ENCODE data around the gene SLC24A4.

SLC24A4 gene

DNA sequence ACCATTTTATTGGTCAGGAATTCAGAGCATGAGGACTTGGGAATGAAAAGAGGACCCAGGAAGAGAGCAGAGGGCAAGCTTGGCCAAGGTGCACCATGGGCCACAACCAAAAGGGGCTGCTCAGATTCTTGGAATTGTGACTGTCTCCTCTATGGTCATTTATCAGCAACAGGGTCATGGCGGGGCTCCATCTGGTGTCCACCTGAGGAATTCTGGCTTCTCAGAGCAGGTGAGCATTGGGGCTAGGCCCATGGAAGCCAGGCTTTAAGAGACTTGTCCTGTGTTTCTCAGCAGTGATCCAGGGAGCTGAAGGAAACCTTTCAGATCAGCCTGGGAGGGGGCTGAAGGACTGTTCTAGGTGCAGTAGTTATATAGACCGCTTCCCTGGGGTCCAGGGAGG lies 188.0 kb downstream of the SLC24A4 start:
- DNase-seq = peak; percentile 31

GRCh38 chr14:92511453-92512238 lies 188.7 kb downstream of the SLC24A4 start:
- DNase-seq = no peak

- no peak for DNase-seq
These were observed 189.8 kb downstream of the SLC24A4 start for GRCh38 chr14:92512807-92513203.

DNA sequence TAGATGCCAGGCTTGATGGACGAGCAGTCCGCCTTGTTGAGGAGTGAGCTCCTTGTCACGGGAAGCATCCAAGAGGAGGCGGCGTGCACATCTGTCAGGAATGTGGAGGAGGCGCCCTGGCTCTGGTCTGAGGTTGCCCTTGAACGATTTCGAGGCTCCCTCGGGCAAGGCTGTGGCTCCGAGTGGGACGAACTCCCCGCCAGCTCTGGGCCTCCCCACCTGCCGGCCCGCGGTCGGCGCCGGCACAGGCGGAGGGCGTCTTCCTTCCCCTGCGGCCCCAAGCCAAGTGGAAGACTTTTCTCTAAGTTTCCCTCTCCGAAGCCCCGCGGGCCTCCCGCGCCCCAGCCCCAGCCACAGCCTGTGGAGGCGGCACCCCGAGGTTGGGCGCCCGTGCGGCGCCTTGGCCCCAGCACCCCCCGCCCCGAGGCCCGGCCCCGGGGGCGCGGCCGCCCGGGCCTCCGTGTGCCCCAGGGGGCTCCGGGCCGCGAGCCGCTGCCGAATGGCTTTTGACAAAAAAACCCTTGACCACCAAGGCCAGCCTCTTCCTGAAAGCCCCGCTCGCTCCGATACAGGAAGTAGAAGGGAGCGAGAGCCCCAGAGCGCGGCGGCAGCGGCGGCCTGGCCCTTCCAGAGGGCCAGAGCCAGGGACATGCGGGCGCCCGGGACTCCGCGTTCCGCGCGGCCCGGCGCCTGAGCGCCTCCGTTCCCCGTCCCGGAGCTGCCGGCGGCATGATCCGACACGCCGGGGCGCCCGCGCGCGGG lies 190.4 kb downstream of the SLC24A4 start, which contains the start of gene RIN3:
Gene RIN3, plus strand, starts transcription at position 578 of the 762 bp plus-strand sequence. Its CDS starts 152 bp downstream, at position 730.
- DNase-seq = peak; percentile 56

DNA sequence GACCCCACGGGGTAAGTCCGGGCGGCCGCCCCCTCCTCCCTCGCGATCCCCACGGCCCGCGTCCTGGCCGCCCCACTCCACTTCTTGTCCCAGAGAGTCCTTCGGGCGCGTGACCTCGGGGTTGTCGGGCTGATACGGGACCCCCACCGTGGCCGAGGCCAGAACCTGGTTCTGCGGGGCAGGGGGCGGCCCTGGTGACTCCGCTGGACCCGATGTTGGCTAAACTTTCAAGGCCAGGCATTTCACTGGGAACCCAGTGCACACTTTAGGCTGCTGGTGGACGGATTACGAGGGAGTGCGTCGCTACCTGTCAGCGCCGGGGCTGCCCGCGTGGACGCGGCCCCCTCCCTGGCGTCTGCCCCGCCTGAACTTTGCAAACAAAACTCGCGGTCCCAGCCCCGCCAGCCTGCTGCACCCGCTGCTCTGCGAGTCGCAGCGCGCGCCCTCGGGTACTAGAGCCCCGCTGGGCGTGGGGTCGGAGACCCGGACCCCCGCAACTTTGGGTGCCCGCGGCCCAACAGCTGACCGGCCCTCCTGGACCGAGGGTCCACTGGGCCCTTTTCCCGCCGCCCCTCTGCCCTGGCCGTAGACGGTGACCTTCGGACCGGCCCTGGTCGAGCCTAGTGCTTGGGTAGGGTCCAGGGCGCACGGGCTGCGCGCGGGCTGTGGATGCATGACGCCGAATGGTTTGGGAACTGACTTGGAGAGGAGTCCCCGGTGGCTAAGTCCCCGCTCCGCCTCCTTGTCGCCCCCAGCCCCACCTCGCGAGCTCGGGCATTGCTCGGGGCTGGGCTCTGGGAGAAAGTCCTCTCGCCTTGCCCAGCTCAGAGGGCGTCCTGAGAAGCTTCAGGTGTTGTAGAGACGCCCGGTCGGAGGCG lies 191.2 kb downstream of the SLC24A4 start:
- DNase-seq = no peak

DNA sequence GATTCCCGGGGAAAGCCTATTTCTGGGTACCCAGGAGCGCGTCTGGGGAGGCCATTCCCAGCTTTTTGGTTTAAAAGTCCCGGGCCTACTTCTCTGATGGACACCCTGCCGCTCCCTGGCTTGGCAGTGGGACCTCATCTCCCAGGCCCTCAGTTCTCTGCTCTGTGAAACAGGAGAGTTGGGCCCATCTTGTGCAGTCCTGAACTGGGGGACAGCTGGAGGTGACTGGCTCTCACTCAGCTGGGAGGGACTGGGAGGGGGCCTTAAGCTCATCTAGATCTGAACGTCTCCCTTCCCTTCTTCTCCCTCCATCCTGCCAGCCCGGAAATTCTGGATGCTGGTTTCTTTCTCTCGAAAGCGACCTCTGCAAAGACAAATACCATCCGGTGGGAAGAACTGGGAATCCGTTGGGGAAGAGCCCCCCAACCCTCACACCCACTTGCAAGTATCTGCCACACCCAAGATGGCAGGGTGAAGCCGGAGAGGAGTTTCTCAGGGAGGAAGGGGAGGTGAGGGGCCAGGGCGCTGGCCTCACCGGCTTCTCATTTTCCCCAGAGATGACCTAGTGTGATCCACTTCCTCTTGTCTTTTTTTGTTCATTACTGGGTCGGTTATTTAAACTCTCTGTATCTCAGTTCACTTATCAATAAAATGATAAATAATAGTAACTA lies 192.0 kb downstream of the SLC24A4 start:
- no peak for DNase-seq

DNA sequence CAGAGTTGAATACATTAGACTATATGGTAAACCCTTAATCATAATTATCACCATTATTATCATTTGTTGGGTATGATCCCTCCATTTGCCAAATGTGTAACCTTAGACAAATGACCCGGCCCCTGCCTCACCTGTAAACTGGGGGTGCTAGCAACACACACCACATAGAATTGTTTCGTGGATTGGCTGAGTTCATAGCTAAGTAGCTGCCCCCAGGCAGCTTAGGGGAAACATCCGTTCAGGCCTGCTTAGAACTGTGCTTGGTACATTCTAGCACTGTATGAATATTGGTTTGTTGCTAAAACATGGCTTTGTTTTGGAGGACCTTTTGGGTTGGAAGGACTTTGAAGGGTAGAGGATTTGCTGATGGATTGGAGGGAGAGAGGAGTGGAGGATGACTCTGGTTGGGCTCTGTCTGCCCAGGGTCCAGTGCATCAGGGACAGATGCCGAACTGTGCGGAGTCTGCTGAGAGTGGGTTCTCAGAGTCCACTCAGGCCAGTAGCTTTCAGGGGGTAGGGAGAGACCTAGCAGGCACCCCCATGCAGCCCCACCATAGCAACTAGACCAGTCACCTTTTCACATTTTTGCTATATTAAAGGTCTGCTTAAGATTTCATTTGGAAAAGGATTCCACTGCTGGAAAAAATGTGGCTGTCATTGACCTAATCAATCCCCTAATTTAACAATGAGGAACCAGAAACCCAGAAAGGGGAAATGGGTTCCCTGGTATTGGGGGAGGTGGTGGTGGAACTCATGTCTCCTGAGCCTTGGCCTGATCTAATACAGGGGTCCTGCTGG lies 192.8 kb downstream of the SLC24A4 start:
- no peak for DNase-seq

GRCh38 chr14:92516344-92516965 lies 193.5 kb downstream of the SLC24A4 start:
- DNase-seq = no peak

DNA sequence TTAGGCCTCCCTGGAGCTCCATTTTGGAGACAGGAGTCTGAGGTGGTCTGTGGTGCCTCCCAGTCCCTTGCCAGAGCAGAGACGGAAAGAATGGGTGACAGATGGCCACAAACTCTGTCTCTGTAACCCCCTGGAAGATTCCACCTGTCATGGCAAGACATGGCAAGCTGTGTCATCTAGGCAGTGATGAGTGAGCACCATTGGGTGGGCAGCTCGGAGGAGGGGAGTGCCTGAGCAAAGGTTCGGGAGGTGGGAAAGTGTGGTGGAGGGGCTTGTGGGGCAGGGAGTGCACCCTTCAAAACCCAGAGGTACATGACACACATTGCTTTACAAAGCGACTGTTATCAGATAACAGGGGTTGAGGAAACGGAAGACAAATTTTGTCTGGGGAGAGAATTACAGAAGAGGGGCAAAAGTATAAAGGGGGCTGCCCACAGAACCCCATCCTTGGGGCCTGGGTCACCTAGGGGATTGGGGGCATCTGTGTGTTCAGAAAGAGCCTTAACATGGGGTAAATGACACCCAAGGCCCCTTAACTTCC lies 194.1 kb downstream of the SLC24A4 start:
- no peak for DNase-seq

- DNase-seq = no peak
These were observed 194.8 kb downstream of the SLC24A4 start for GRCh38 chr14:92517761-92518160.

GRCh38 chr14:92519246-92520101 lies 196.5 kb downstream of the SLC24A4 start:
- no peak for DNase-seq

DNA sequence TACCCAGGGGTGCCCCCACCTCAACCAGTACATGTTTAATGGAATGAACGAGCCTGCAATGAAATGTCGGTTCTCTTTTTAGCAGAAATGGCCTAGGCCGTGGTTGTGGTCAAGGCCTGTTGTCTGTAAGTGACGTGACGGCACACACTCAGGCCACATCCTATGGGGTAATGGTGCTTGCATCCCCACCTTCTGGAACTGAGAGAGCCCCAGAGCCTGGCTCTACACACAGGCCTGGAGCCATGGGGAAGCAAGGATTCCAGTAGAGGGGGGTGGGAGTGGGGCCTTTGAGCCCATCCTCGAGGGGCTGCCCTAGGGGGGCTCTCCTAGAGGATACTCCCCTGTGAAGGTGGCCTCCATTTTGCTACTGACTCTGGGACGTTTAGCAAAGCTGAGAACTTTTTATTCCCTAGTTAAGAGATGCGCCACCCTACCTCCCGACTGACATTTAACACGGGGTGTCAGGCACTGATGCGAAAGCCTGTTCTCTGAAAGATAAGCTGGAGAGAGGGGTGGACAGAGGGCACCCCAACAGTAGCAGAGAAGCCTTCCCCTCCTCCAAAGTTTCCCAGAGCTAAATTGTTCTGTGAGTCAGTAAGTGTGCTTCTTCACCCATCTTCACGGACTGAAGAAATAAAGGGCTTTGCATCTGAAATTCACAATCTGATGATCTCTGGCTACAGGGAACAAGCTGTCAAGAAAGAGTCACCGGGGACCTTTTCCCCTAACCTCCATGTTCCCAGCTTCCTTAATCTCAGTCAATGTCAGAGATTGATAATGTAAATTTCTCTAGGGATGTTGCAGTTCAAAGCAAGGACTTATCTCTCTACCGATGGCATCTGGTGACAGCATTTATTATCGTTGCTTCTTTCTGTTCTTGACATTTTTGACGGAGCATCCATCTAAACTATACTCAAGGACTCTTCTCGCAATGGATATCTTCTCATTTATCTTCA lies 197.4 kb downstream of the SLC24A4 start:
- DNase-seq = no peak

DNA sequence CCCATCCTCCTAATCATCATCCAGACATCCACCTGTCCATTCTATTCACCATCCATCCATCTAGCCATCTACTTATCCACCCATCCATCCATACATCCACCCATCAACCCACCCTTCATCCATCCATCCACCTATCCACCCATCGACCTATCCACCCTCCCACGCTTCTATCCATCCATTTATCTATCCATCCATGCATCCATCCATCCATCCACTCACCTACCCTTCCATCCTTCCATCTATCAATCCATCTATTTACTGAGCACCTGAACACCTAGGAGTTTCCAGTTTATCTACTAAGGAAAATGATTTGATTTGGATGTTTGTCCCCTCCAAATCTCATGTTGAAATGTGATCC lies 198.1 kb downstream of the SLC24A4 start:
- no peak for DNase-seq

- DNase-seq = no peak
These were observed 200.8 kb downstream of the SLC24A4 start for GRCh38 chr14:92523752-92524151.

DNA sequence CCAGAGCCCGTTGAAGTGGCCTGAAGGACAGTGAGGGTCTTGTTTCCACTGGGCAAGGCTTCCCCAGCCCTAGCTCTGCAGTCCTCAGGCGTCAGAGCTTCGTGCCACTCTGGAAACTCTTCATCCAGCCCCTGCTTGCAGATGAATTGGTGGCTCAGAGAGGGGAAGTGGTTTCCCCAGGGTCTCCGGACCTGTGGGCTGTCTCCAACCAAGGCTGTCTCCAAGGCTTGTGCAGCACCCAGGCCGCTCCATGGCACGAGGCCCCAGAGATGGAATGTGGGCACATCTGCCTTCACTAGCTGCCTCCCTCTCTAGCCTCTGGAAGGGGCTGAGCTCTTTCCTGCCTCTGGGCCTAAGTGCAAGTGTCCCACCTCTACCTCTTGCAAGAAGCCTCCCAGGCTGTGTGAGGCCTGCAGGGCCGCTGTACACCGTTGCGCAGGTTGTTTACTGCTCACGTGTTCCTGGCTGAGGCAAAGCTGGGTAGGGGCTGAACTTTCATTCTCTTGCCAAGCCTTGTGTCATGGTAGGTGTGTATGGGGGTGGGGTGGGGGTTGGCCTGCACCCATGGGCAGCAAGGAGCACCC lies 201.7 kb downstream of the SLC24A4 start:
- DNase-seq = no peak

GRCh38 chr14:92525322-92526095 lies 202.5 kb downstream of the SLC24A4 start:
- DNase-seq = no peak

- DNase-seq = no peak
These were observed 204.8 kb downstream of the SLC24A4 start for GRCh38 chr14:92527721-92528120.

All from NCI-H146 (cell line).